H1 (cell line): ENCODE results near the gene CORT. TPM values are rescaled to one million over a fixed set of nuclear protein-coding genes. Genes with fewer than 3 reads are reported as not detected.

Experiments
- CTCF ChIA-PET: fragments of 300-600 bp; sonication (Branson Sonifier 250); formaldehyde crosslinking; loops from one replicate; lab custom pipeline; 2021; ENCODE audit not compliant: partially characterized antibody; lab: Charles Lee
- POLR2A ChIA-PET: fragments of 300-600 bp; sonication (Branson Sonifier 250); formaldehyde crosslinking; loops from one replicate; lab custom pipeline; 2021; ENCODE audit warnings: inconsistent platforms; ENCODE audit not compliant: partially characterized antibody; lab: Charles Lee
- DNase-seq, 2 experiments: peaks; one replicate each; pipeline versions ENCODE4 v3.0.0 to v3.0.0-alpha.2; 2010 to 2022; ENCODE audit warnings: low spot score in 2 of 2, low read depth in 1 of 2, mixed read lengths in 1 of 2
- FAIRE-seq: peaks from 2 replicates; lab custom pipeline; 2011; peaks lifted over from hg19 to GRCh38; lab: Jason Lieb, UNC
- H2AFZ ChIP-seq: 2 replicates; pipeline ENCODE4 v1.8.1; 2012; ENCODE audit warnings: low read length, inconsistent platforms
- H2AK5ac ChIP-seq: 2 replicates; pipeline ENCODE4 v1.6.1; 2013; ENCODE audit warnings: low read depth, low read length
- H2BK120ac ChIP-seq: replicated peaks from 2 replicates; pipeline ENCODE3; 2013; ENCODE audit warnings: low read depth, low read length, inconsistent platforms
- H2BK12ac ChIP-seq: 2 replicates; pipeline ENCODE4 v1.6.1; 2013; ENCODE audit warnings: low read depth, low read length
- H2BK15ac ChIP-seq: 2 replicates; pipeline ENCODE4 v1.6.1; 2013; ENCODE audit warnings: low read length
- H2BK20ac ChIP-seq: 2 replicates; pipeline ENCODE4 v1.6.1; 2013; ENCODE audit warnings: low read length
- H2BK5ac ChIP-seq: 2 replicates; pipeline ENCODE4 v1.6.1; 2013; ENCODE audit warnings: low read depth, low read length
- H3K14ac ChIP-seq: 2 replicates; pipeline ENCODE4 v1.6.1; 2013; ENCODE audit warnings: inconsistent platforms; ENCODE audit not compliant: insufficient read length
- H3K18ac ChIP-seq: 2 replicates; pipeline ENCODE4 v1.6.1; 2013; ENCODE audit warnings: low read length; ENCODE audit errors: extremely low read depth
- H3K23ac ChIP-seq: 2 replicates; pipeline ENCODE4 v1.6.1; 2013; ENCODE audit warnings: inconsistent platforms; ENCODE audit not compliant: insufficient read length
- H3K23me2 ChIP-seq: 2 replicates; pipeline ENCODE4 v1.6.1; 2013; ENCODE audit warnings: low read depth, low read length
- H3K27ac ChIP-seq: 2 replicates; pipeline ENCODE4 v1.6.1; 2011; ENCODE audit warnings: low read depth, low read length, inconsistent platforms
- H3K27me3 ChIP-seq, 4 experiments: replicated peaks in 1 of 4; 1 replicate in 1 of 4; 2 replicates in 3 of 4; pipeline versions ENCODE4 v1.6.1 to v1.8.1; 2011 to 2013; ENCODE audit warnings: low read length in 3 of 4, mild to moderate bottlenecking in 3 of 4, inconsistent platforms in 2 of 4, mixed read lengths in 2 of 4, moderate library complexity in 1 of 4; ENCODE audit not compliant: control insufficient read depth in 3 of 4, insufficient read depth in 3 of 4; ENCODE audit errors: extremely low read depth in 1 of 4
- H3K36me3 ChIP-seq, 4 experiments: 2 replicates each; pipeline versions ENCODE4 v1.6.1 to v1.8.1; 2011 to 2013; ENCODE audit warnings: mild to moderate bottlenecking in 4 of 4, low read length in 3 of 4, moderate library complexity in 2 of 4, control low read depth in 1 of 4, inconsistent platforms in 1 of 4; ENCODE audit not compliant: insufficient read depth in 4 of 4, control insufficient read depth in 2 of 4
- H3K4ac ChIP-seq: replicated peaks from 2 replicates; pipeline ENCODE3; 2013; ENCODE audit warnings: low read length, low read depth, mixed read lengths, inconsistent platforms; ENCODE audit not compliant: insufficient read length
- H3K4me1 ChIP-seq, 4 experiments: replicated peaks in 1 of 4; 1 replicate in 1 of 4; 2 replicates in 3 of 4; pipeline versions ENCODE4 v1.6.1 to v1.8.1; 2011 to 2013; ENCODE audit warnings: low read length in 3 of 4, inconsistent platforms in 2 of 4, mixed read lengths in 1 of 4; ENCODE audit not compliant: insufficient read depth in 4 of 4, control insufficient read depth in 3 of 4
- H3K4me2 ChIP-seq, 2 experiments: 2 replicates each; pipeline versions ENCODE4 v1.6.1 to v1.8.1; 2011 to 2013; ENCODE audit warnings: low read depth in 2 of 2, low read length in 2 of 2, control low read depth in 1 of 2, inconsistent platforms in 1 of 2, mild to moderate bottlenecking in 1 of 2; ENCODE audit not compliant: insufficient read depth in 1 of 2
- H3K4me3 ChIP-seq, 4 experiments: fragments of 200-600, 300-600 bp in 1 of 4; sonication (generic), shearing (Covaris generic), sonication (Bioruptor Twin) in 1 of 4; 2 replicates each; pipeline versions ENCODE4 v1.5.1 to v1.8.1; 2011 to 2016; ENCODE audit warnings: low read length in 4 of 4, low read depth in 3 of 4, control low read depth in 2 of 4, inconsistent platforms in 2 of 4, mild to moderate bottlenecking in 2 of 4, mixed read lengths in 1 of 4, moderate library complexity in 1 of 4; ENCODE audit not compliant: insufficient read depth in 2 of 4; ENCODE audit errors: extremely low read depth in 1 of 4
- H3K56ac ChIP-seq: replicated peaks from 2 replicates; pipeline ENCODE3; 2013; ENCODE audit warnings: low read depth, mild to moderate bottlenecking, mixed read lengths, low read length, inconsistent platforms; ENCODE audit not compliant: insufficient read length
- H3K79me1 ChIP-seq: 2 replicates; pipeline ENCODE4 v1.6.1; 2013; ENCODE audit warnings: low read depth, low read length, control low read depth
- H3K79me2 ChIP-seq, 2 experiments: 2 replicates each; pipeline versions ENCODE4 v1.6.1 to v1.8.1; 2012 to 2013; ENCODE audit warnings: low read length in 2 of 2, mild to moderate bottlenecking in 2 of 2, inconsistent platforms in 1 of 2; ENCODE audit not compliant: insufficient read depth in 2 of 2, control insufficient read depth in 1 of 2
- H3K9ac ChIP-seq, 4 experiments: replicated peaks in 1 of 4; 1 replicate in 1 of 4; 2 replicates in 3 of 4; pipeline versions ENCODE4 v1.6.1 to v1.8.1; 2011 to 2013; ENCODE audit warnings: low read depth in 3 of 4, low read length in 3 of 4, control low read depth in 2 of 4, mild to moderate bottlenecking in 2 of 4, moderate library complexity in 2 of 4, inconsistent platforms in 1 of 4; ENCODE audit errors: extremely low read depth in 1 of 4
- H3K9me3 ChIP-seq, 2 experiments: 2 replicates each; pipeline versions ENCODE4 v1.6.1 to v1.8.1; 2012 to 2013; ENCODE audit warnings: mild to moderate bottlenecking in 2 of 2, moderate library complexity in 2 of 2, control low read depth in 1 of 2, inconsistent platforms in 1 of 2, low read depth in 1 of 2, low read length in 1 of 2, mixed read lengths in 1 of 2; ENCODE audit not compliant: insufficient read depth in 2 of 2
- H4K20me1 ChIP-seq, 2 experiments: replicated peaks in 1 of 2; 2 replicates each; pipeline versions ENCODE3 to v1.8.1; 2011 to 2013; ENCODE audit warnings: inconsistent platforms in 2 of 2, low read length in 2 of 2, mild to moderate bottlenecking in 1 of 2; ENCODE audit not compliant: insufficient read depth in 2 of 2, control insufficient read depth in 1 of 2
- H4K5ac ChIP-seq: 2 replicates; pipeline ENCODE4 v1.6.1; 2013; ENCODE audit warnings: low read length, low read depth, mixed read lengths, inconsistent platforms; ENCODE audit not compliant: insufficient read length
- H4K8ac ChIP-seq: 2 replicates; pipeline ENCODE4 v1.8.0; 2013; ENCODE audit warnings: mild to moderate bottlenecking, moderate library complexity, low read length, inconsistent platforms; ENCODE audit not compliant: insufficient read depth; ENCODE audit errors: extremely low read depth
- H4K91ac ChIP-seq: replicated peaks from 2 replicates; pipeline ENCODE3; 2013; ENCODE audit warnings: low read length, mixed read lengths, inconsistent platforms; ENCODE audit not compliant: insufficient read length
- CBX5 ChIP-seq: fragments of 300-800, 300-1000 bp; sonication (generic); IDR thresholded peaks from 2 replicates; pipeline ENCODE4 v1.7.1; 2016; ENCODE audit warnings: antibody characterized with exemption, low read length, low read depth
- JUND ChIP-seq: IDR thresholded peaks from 2 replicates; pipeline ENCODE4 v1.6.1; 2011; ENCODE audit warnings: mild to moderate bottlenecking, improper control_type of control experiment, low read length
- SIRT6 ChIP-seq: IDR thresholded peaks from one replicate; pipeline ENCODE4 v1.7.1; 2012; ENCODE audit warnings: low read length, inconsistent platforms
- TAF1 ChIP-seq: IDR thresholded peaks from 2 replicates; pipeline ENCODE4 v1.6.1; 2011; ENCODE audit warnings: mild to moderate bottlenecking, low read depth, low read length
- WGBS, 2 experiments: shearing (Covaris generic) in 1 of 2; methylation state at CpG; one replicate each; pipeline versions ENCODE4 v1.1.6 to v1.1.7; 2013 to 2015; ENCODE audit warnings: low lambda C conversion rate in 2 of 2, mixed read lengths in 2 of 2, inconsistent platforms in 1 of 2, low coverage in 1 of 2, missing lambda C conversion rate in 1 of 2; ENCODE audit not compliant: insufficient replicate concordance in 2 of 2, insufficient coverage in 1 of 2, insufficient read length in 1 of 2; ENCODE audit errors: extremely low coverage in 1 of 2, missing lambda C conversion rate in 1 of 2; 5-methylcytosine and 5-hydroxymethylcytosine counted together
- polyA plus RNA-seq, 7 experiments: library from polyadenylated mRNA; depleted of rRNA in 3 of 7; stranded (reverse) in 5 of 7; unstranded in 2 of 7; fragments of >200 nt in 5 of 7; fragments of 200-250 nt in 2 of 7; gene quantifications; 1 replicate in 5 of 7; 2 replicates in 1 of 7; 4 replicates in 1 of 7; pipeline versions ENCODE4 v1.2.1 to v1.2.3, GENCODE V29; 2011 to 2013; ENCODE audit warnings: missing spikeins in 2 of 7, mixed read lengths in 2 of 7
- total RNA-seq: library from RNA; stranded (reverse); fragmentation: NEBNext Ultra II Directional; extraction: Animal tissue kit (Norgen Biotek cat#: 25700); gene quantifications from 2 replicates; pipeline ENCODE4 v1.2.1, GENCODE V29; 2021
- TF ChIP-seq, protein P1 (sequence below): IDR thresholded peaks from 2 replicates; pipeline ENCODE4 v1.6.1; 2011; ENCODE audit warnings: low read depth, mild to moderate bottlenecking, low read length; ENCODE audit not compliant: insufficient read depth

CORT gene
- total and polyA plus RNA-seq, 2 of the 8 experiments (the other 6 are each of a cell fraction or from before 2014, with no cell fraction given), result 0.15 to 0.30 TPM

DNA sequence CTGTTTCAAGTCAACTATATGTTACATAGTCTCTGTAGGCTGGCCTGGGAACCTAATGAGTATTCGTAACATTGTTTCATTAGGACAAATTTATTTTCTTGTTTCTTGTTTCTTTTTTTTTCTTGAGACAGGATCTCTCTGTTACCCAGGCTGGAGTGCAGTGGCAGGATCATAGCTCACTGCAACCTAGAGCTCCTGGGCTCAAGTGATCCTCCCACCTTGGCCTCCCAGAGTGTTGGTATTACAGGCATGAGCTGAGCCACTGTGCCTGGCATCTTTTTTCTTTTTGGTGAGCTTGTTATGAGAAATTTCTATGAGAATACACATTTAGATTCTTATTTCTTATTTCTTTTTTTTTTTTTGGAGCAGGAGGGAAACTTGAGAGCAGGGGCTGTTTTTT lies 12.8 kb upstream of the CORT start:
- Histone ChIP-seq H3K9ac (no peak overlapping the region), H2BK20ac (no peak overlapping the region), H4K8ac (no peak overlapping the region), H4K20me1 (no peaks in the 10 kb centered on the region), H2BK15ac (no peak overlapping the region), H2AFZ (no peak overlapping the region), H3K56ac (no peak overlapping the region), H3K9me3 (no peaks in the 10 kb centered on the region), H3K23ac (no peak overlapping the region), H2BK120ac (no peak overlapping the region), H2BK12ac (no peak overlapping the region), H3K36me3 (peaks cover 0 to 5% (median 0%) of the 10 kb centered on the region in 4 experiments; a peak in 1 of 8 replicates), H2BK5ac (no peak overlapping the region), H3K4me3 (no peak overlapping the region), H3K23me2 (no peaks in the 10 kb centered on the region; the same call in 1 of the 2 replicates), H3K14ac (no peak overlapping the region), H3K27me3 (no peaks in the 10 kb centered on the region), H4K5ac (no peak overlapping the region), H4K91ac (no peak overlapping the region), H3K4ac (no peak overlapping the region), H3K79me1 (no peaks in the 10 kb centered on the region; the same call in 1 of the 2 replicates), H3K4me1 (no peaks in the 10 kb centered on the region), H3K79me2 (no peaks in the 10 kb centered on the region), H2AK5ac (no peak overlapping the region), H3K4me2 (no peak overlapping the region), H3K27ac (no peak overlapping the region), H3K18ac (no peak overlapping the region)
- CTCF ChIA-PET, result interaction anchor here (0.6 to 10.9 kb wide), 2 partner anchors 57 to 235 kb away, joined by 8 to 132 read pairs; no protein-coding TSS in a partner anchor
- POLR2A ChIA-PET, result interaction anchor here (1.0 to 2.1 kb wide), 4 partner anchors 11 to 19 kb away, joined by 4 to 9 read pairs (median 6); partner anchors contain the start of gene CORT
- TF ChIP-seq TAF1 (no peak), CBX5 (no peak), JUND (no peak), SIRT6 (no peak)
- TF ChIP-seq, protein P1, sequence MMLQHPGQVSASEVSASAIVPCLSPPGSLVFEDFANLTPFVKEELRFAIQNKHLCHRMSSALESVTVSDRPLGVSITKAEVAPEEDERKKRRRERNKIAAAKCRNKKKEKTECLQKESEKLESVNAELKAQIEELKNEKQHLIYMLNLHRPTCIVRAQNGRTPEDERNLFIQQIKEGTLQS, result no peak
- DNase-seq, result no peak
- WGBS, 2 experiments, result 100% methylated on average over 1 of the region's 1 CpG; no CpG with 5 or more reads in 1 of the 2 experiments
- no peak for FAIRE-seq
